HS-27A (cell line): ENCODE results near the gene MESP2.
"Not testable (repeated sequence)": the region's sequence is repeated elsewhere in the genome, so short reads cannot be mapped to it uniquely, and the experiment has no call there.

Experiments
- DNase-seq: peaks from one replicate; pipeline ENCODE4 v3.0.0-alpha.2; 2012; ENCODE audit warnings: low read depth, missing footprints

The MESP2 gene

DNA sequence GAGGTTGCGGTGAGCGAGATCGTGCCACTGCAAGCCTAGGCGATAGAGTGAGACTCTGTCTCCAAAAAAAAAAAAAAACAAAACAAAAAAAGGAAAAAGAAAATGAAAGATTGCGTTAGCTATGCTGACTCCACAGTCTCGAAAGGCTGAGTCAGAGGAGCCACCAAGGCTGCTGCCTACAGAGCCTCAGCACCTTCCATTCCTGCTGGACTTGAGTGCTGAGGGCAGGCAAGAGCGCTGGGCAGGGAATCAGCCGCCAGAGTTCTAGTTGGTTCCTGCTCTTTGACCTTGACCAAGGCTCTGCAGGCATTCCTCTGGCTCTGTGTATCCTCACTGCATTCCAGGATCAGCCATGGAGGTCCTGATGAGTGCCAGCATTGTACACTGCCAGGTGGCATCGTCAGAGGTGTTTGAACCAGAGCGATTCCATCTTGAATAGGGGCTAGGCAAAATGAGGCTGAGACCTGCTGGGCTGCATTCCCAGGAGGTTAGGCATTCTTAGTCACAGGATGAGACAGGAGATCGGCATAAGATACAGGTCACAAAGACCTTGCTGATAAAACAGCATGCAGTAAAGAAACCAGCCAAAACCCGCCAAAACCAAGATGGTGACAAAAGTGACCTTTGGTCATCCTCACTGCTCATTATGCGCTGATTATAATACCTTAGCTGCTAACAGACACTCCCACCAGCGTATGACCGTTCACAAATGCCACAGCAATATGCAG lies 5.9 kb downstream of the MESP2 start:
- no peak for DNase-seq

DNA sequence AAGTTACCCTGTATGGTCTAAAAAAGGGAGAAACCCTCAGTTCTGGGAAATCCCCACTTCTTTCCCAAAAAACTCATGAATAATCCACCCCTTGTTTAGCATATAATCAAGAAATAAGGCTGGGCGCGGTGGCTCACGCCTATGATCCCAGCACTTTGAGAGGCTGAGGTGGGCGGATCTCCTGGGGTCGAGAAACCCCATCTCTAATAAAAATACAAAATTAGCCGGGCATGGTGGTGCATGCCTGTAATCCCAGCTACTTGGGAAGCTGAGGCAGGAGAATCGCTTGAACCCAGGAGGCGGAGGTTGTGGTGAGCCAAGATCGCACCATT lies 6.5 kb downstream of the MESP2 start:
- DNase-seq, result not testable (repeated sequence)

DNA sequence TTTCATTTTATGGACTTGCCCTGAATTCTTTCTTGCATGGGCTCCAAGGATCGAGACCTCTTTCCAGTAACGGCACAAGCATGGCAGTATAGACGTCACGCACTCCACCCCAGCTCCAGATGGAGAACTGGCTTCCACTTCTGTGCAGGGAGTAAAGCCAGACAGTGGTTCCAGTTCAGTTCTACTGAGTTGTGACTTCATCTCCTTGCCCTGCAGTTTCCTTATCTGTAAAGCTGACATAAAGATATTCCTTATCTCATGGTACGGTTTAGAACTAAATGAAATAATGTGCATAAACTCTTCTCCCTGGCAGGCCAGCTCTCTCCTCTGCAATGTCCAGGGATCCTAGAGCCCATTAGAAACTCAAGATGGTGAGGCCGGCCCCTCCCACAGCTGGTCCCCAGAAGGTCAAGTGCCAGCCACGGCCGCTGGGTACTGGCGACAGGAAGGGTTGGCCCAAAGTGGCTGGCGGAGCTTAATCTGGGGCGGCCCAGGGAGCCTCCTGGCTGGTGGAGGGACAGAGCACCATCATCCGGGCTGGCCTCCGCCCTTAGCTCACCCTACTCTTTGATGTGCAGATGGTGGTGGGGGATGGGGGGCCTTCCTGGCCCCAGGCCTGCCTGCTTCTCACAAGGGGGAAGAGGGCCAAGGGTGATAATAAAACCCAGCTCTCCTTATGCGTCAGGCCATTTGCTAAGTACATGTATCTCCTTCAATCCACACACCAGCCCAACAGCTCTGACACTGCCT lies 7.2 kb downstream of the MESP2 start:
- DNase-seq, result no peak

DNA sequence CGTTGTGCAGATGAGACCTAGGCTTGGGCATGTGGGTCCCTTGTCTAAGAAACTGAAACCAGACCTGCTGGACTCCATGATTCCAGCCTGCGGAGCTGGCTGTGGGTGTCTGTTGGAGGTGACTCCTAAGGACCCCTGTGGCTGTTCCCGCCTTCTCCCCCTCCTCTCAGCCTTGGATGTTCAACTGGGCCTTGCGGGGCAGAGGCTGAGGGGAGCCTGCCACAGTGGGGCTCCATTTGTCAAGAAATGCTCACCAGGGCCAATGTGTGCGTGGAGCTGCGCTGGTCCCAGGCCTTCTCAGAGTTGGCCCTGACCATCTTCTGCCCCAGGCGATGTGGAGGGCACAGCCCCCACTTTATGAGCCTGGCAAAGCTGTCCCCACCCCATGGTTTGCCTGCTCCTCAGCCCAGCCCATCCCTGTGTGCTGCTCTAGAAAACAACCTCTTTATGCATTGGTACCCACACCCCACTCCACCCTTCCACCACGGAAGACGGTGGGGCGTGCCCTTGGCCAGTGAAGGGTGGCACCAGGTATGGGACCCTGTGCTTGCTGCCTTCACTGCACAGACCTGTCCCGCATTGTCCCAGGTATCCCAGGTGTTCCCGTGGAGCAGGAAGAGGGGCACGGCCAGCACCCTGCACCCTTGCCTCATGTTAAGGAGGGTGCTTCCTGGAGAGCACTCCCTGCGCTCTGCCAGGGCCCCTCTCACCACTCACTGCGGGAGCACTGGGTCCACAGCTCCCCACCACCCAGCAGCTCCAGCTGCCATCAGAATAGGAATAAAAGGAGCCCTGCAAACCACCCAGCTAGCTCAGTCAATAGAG lies 7.9 kb downstream of the MESP2 start:
- no peak for DNase-seq

DNA sequence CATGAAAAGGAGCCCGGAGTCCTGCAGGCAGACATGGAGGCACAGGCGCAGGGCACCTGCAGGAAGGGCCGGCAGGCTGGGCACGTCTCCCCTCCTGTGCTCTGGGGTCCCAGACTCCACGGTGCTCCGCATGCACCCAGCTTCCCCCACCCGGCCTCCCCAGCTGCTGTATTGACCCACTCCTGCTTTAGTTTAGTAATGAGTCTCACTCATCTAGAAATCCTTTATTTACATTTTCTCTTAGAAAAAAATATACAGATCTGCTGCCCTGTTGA lies 8.5 kb downstream of the MESP2 start:
- no peak for DNase-seq

DNA sequence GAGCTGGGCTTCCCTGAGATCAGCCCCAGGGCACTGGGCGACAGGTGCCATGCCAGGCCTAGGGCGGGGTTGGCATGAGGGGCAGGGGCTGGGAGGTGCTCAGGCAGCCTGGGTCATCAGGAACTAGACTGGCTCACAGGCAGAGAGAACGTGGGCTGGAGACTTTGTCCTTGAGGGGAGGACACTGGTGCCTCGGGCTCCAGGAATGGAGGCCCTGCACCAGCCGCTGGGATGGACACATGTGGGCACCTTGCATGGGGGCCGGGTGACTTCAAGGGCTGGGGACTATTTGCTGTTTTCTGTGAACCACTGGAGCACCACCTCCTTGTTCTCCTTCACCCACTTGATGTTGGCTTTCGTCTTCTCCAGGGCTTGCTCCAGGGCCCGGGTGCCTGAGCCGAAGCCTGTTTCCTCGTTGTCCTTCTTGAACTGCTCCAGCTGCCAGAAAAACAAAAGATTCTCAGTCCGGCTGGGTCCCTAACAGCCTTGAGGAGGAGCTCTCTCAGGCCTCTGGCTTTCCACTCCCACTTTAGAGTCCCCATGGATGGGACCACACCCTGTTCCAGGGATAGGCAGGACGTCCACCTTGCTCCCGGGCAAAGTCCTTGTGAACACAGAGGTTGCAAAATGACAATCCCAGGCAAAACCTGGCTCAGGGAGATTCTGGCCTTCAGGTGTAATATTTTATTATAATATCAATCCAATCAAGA lies 9.1 kb downstream of the MESP2 start:
- no peak for DNase-seq

DNA sequence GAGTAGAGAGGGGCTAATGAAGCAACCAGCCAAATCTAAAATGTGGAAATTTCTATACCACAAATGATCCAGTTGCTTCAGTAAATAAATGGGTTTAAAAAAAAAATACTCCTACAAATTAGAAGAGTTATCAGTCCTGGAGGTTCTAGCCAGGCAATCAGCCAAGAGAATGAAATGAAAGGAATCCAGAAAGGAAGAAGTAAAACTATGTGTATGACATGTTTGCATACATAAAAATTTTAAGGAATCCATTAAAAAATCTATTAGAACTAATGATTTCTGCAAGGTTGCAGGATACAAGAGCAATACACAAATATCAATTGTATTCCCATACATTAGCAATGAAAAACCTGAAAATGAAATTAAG lies 9.6 kb downstream of the MESP2 start:
- DNase-seq, result no peak

DNA sequence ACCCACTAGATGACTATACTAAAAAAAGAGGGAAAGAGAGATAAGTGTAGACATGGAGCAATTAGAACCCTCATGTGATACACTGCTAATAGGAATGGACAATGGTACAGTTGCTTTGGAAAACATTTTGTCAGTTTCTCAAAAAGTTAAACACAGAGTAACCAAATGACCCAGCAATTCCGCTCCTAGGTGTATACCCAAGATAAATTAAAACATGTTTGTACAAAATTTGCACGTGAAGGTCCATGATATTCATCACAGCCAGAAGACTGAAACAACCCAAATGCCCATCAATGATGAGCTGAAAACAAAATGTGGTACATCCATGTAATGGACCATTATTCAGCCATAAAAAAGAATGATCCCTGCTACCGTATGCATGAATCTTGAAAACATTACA lies 11.8 kb downstream of the MESP2 start:
- DNase-seq, result no peak

DNA sequence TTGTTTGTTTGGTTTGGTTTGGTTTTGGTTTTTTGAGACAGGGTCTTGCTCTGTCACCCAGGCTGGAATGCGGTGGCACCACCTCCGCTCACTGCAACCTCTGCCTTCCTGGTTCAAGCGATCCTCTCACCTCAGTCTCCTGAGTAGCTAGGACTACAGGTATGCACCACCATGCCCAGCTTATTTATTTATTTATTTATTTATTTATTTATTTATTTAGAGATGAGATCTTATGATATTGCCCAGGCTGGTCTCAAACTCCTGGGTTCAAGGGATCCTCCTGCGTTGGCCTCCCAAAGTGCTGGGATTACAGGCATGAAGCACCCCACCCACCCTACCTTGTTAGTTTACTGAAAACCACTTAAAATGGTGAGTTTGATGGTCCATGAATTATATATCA lies 12.5 kb downstream of the MESP2 start:
- not testable (repeated sequence) for DNase-seq

DNA sequence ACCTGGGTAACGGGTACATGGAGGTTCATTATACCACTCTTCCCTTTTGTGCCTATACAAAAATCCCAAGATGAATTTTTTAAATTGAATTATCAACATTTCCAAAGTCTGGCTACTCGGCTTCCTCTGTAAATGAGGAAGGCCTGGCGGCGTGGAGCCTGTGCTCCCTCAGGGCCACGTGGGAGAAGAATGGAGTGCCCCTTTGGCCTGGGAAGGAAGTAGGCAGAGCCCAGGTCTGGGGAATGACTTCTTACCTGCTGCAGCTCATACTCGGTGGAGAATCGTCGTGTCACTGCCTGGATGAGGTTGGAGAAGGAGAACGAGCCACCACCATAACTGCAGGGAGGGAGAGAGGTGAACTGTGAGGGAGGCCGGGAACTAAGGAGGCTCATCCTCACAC lies 14.1 kb downstream of the MESP2 start:
- no peak for DNase-seq

DNA sequence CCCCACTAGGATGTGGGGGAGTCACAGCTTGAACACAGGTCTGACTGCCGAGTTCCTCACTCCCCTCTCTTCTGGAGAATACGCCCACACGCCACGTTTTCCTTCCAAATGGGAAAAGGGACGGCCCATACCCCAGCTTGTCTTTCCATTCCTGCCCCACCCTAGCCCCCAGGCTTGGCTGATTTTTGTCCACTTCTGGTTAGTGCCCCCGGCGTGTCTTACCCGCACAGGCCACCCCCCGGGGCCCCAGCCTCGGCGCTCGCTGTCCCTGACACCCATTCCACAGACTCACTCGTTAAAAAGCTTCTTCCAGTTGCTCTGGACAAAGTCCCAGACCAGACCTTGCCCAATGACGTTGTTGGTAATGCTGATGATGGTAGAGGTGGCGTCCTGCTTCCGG lies 14.5 kb downstream of the MESP2 start:
- DNase-seq, result no peak

DNA sequence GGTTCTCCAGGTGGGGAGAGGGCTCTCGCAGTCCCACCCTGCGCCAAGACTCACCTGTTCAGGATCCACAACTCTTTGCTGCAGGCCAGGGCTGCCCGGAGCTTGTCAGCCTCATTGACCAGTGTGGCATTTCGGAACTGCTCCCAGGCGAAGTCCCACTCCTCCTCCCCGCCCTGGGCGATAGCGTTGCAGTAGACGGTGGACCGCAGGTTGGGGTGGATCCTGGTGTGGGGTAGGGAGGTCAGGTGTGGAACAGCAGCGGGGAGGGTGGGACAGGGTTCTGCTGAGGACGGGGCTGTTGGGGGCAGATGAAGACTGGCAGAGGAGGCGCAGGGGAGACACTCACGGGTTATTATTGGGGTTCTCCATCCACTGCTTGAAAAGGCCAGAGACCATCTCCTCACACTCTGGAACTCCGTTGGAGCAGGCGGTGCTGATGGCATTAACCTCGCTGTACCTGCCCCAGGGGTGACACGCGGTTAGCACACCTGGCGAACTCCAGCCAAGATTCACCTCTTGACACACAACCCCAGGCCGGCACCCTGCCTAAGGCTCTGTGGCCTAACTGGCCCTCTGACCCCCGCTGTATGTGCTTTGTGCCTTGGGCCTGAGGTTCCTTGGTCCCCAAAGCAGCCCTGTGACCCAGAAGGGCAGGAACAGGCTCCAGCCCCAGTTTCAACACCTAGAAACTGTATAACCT lies 16.1 kb downstream of the MESP2 start:
- DNase-seq, result no peak

DNA sequence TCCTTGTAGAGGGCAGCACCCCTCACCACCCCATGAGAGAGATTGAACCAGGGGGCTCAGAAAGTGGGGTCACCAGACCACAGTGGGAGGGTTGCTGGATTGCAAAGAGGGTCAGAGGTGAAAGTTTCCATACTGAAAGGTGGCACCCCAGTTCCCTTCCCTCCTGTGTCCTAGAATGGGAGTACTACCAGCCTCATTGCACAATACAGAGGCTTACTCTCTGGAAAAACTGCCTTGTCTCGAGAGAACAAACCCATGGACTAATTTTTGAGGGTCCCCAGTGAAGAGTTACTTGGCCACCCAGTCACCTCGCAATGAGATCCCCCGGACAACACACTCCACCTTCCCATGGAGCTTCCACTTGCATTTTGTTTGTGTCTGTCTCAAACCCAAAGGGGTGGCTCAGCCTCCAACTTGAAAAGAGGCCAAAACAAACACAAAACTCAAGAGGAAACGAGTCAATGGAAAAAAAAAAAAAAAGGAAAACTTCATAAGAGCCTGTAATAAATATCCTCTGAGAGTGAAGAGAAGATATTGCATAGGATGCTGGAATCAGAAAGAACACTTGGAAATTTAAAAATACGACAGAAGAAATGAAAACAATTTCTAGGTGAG lies 18.6 kb downstream of the MESP2 start:
- DNase-seq, result no peak

DNA sequence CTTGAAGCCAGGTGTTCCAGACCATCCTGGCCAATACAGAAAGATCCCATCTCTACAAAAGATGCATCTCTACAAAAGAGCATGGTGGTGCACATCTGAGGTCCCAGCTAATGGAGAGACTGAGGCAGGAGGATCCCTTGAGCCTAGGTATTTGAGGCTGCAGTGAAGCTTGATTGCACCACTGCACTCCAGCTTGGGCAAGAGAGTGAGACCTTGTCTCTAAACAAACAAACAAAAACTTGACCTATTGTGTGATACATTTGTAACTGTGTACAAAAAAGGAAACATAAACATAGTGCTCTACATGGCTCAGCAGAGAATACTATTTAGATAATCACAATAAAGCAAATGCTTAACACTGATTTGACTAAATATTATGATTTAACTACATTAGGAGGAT lies 19.9 kb downstream of the MESP2 start:
- DNase-seq, result no peak

DNA sequence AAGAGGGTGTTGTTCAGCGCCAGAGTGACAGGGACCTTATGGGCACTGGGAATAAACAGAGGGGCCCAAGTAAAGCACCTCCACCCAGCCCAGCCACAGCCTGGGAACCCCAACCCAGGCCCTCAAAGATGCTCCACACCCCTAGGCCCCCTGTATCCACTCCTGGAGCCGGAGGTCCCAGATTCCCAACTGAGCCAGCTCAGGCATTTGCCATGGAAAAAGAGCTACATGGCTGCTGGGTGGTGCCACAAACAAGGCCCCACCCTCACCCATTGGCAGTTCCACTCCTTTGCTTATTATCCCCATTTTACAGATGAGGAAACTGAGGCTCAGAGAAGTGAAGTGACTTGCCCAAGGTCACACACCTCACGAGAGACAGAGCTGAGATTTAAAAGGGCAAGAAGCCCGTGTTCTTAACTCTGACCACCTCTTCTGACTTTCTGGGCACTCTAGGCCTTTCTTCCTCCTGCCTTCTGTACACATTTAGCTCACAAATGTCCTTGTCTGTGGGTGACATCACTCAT lies 21.6 kb downstream of the MESP2 start:
- no peak for DNase-seq

DNA sequence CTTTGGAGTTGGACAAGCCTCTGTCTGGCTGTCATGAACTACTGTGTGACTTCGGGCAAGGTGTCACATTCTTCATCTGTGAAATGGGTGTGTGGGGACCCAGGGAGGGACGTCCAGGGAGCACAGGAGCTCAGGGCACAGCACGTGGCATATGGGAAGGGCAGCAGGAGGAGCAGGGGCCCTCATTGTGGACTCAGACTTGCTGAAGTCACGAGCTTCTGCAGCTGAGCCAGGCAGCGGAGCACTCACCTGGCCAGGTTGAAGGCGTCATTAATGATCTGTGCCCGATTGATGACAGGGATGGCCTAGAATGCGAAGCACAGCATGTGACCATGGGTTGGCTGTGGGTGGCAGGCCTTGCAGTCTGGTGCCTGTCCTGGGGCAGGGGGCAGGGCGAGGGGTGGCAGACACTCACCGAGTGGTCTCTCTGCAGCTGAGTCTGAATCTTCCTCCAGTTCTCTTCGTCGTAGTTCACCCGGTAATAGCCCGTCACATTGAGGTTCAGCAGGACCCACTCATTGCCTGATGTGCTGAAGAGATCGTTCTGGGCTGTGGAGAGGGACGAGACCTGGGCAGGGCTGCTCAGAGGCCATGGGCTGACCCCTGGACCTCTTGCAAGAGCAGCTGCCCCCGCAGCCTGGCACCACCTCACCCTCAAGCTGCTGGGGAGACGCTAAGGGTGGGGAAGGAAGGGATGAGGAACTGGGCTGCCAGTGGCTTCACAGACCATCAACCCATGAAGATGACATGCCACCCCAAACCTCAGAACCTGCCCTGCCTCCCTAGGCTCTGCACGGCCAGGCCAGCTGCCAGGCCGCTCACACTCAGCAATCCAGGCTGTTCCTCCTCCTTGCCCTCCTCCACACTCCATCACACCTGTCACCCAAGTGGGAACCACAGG lies 23.1 kb downstream of the MESP2 start:
- DNase-seq, result no peak

DNA sequence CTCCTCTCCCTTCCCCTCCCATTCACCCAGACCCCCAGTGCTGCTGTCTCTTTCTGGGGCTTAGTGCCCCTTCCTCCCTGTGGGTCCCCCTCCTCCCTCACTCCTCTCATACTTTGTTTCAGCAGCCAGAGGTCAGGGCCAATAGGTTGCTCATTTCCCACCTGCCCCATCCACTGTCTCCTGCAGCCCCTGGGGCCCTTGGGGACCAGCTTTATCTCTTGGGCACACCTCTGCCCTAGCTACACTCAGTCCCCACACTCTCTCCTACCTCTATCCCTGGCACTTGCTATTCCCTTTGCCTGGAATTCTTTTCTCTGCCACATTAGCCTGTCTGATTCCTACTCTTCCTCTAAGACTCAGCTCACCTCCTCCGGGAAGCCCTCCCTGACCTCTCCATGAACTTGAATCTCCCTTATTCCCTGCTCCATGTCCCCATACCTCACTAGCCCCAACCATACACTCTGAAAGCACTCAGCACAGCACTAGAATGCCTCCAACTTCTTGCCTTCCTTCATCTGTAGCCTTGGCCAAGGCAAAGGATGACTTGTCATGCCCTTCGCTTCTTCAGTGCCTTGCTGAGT lies 23.9 kb downstream of the MESP2 start:
- DNase-seq, result no peak

DNA sequence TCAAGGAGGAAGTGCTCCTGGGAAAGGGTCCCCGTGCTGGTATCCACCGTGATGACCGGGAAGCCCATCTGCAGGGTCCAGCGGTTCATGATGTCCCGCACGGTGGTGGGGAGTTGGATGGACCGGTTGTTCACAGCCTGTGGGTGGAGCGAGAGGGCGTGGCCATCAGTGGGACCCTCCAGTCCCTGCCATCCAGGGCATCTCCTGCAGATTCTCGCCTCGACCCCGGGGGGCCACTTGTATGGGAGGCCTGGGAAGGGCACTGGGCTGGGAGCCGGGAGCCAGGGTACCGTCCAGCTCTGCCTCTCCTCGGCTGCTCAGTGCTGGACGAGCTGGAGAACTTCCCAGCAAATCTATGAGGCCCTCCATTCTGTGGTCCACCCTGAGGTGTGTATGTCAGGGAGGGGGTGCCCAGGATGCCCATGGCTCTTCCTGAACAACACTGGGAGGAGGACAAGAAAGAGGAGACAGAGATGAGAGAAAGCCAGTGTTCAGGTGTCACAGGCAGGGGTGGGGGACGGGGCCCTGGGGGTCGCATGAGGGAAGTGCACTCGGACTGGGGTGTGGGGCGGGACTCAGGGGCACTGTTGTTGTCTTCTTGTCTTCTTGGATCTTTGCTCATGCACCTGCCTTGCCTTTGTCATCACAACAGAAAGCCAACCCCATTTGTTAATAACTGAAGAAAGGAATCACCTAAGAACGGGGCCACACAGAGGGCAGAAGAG lies 25.5 kb downstream of the MESP2 start:
- DNase-seq, result no peak

DNA sequence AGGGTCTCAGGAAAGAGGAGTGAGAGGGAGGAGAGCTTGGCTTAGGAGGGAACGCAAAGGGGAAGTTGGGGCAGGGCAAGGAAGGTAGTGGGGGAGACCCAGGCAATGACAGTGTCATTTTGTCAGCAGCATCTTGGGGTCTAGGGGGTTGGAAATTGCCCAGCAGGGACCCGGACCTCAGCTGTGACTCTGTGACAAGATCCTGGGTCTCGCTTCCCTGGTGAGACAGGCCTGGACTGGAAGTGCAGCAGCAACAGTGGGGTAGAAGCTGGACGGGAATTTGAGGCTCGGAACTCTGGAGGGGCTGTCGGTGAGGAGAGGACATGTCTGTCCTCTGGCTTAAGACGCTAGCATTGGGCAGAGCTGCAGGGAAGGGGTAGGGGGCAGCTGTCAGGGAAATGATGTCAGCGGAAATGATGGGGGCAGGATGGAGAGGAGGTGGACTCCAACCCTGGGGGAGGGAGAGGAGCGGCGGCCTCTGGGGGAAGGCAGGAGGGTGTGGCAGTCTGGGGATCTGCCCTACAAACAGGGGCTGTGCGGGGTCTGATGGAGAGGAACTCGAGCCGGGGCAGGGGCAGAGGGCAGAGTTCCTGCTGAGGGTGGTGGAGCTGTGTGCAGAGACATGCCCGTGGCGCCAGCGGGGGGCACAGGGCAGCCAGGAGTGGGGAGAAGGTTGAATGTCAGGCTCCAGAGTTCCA lies 26.2 kb downstream of the MESP2 start:
- no peak for DNase-seq
